Skeletal muscle tissue (tissue), 4 donors: ENCODE results near the gene CCL21. TPM values are rescaled to one million over a fixed set of nuclear protein-coding genes. Genes with fewer than 3 reads are reported as not detected.

Experiments used
- H3K27ac ChIP-seq: one replicate; pipeline ENCODE4 v1.7.0; 2013; ENCODE audit warnings: mild to moderate bottlenecking, low read depth, low read length, inconsistent platforms
- H3K27me3 ChIP-seq, 3 donors: one replicate each; pipeline ENCODE4 v1.7.0; 2013; ENCODE audit warnings: low read length in 3 of 3; ENCODE audit not compliant: control insufficient read depth in 3 of 3, insufficient read depth in 3 of 3
- H3K36me3 ChIP-seq, 3 donors: one replicate each; pipeline ENCODE4 v1.7.0; 2013; ENCODE audit warnings: low read length in 3 of 3; ENCODE audit not compliant: control insufficient read depth in 3 of 3, insufficient read depth in 3 of 3
- H3K4me1 ChIP-seq, 3 donors: one replicate each; pipeline ENCODE4 v1.7.0; 2013; ENCODE audit warnings: low read length in 3 of 3, mild to moderate bottlenecking in 3 of 3; ENCODE audit not compliant: control insufficient read depth in 3 of 3, insufficient read depth in 3 of 3
- H3K4me3 ChIP-seq, 3 donors: one replicate each; pipeline ENCODE4 v1.7.0; 2013; ENCODE audit warnings: low read length in 3 of 3
- H3K9ac ChIP-seq, 3 donors: one replicate each; pipeline ENCODE4 v1.7.0; 2013; ENCODE audit warnings: low read length in 3 of 3, mild to moderate bottlenecking in 3 of 3, moderate library complexity in 2 of 3, low read depth in 1 of 3
- H3K9me3 ChIP-seq, 3 donors: one replicate each; pipeline ENCODE4 v1.7.0; 2013; ENCODE audit warnings: low read length in 3 of 3; ENCODE audit not compliant: control insufficient read depth in 3 of 3
- total RNA-seq: library from RNA; depleted of rRNA; stranded (reverse); fragments of >200 nt; gene quantifications from one replicate; pipeline ENCODE4 v1.2.3, GENCODE V29; 2014
- donor health status: Osteomylitis.

CCL21 gene
- total RNA-seq, 1 donor from 2014 or later: 15.7 TPM

- Histone ChIP-seq H3K9me3 (no peaks in the 10 kb centered on the region), H3K9ac (no peak overlapping the region), H3K27ac (no peak overlapping the region), H3K27me3 (no peaks in the 10 kb centered on the region), H3K4me3 (no peak overlapping the region), H3K36me3 (no peaks in the 10 kb centered on the region), H3K4me1 (peaks cover 0 to 2% (median 0%) of the 10 kb centered on the region in 3 donors)
Measured at GRCh38 chr9:34709196-34709978, 549 bp downstream of the CCL21 start.

- no peaks in the 10 kb centered on the region for H3K9me3 ChIP-seq
- no peaks in the 10 kb centered on the region for H3K4me1 ChIP-seq
- no peaks in the 10 kb centered on the region for H3K27me3 ChIP-seq
- no peaks in the 10 kb centered on the region for H3K36me3 ChIP-seq
- no peak overlapping the region for H3K27ac ChIP-seq
- no peak overlapping the region for H3K9ac ChIP-seq
- H3K4me3 ChIP-seq: no peak overlapping the region
Measured at GRCh38 chr9:34707130-34707529, 2.8 kb downstream of the CCL21 start.

- peak overlapping the region; percentile 56 to 83 (median 81) for H3K4me3 ChIP-seq
- H3K27ac ChIP-seq: peak overlapping the region; percentile 54
- peak overlapping the region; percentile 59 to 72 (median 67) for H3K9ac ChIP-seq
Measured at GRCh38 chr9:34701769-34702736, 7.9 kb downstream of the CCL21 start.

GRCh38 chr9:34701023-34701768 is 8.7 kb downstream of the CCL21 start:
- peak overlapping the region; percentile 54 for H3K27ac ChIP-seq
- no peaks in the 10 kb centered on the region for H3K27me3 ChIP-seq
- H3K9ac ChIP-seq: peak overlapping the region in 2 of 3 donors; percentile 67 to 72
- H3K4me1 ChIP-seq: peaks cover 3 to 9% (median 6%) of the 10 kb centered on the region in 3 donors
- no peaks in the 10 kb centered on the region for H3K36me3 ChIP-seq
- H3K9me3 ChIP-seq: no peaks in the 10 kb centered on the region
- peak overlapping the region; percentile 56 to 83 (median 81) for H3K4me3 ChIP-seq

More at GRCh38 chr9:34701769-34702736, 7.9 kb downstream of the CCL21 start:
- no peaks in the 10 kb centered on the region for H3K27me3 ChIP-seq
- H3K4me1 ChIP-seq: peaks cover 3 to 9% (median 6%) of the 10 kb centered on the region in 3 donors
- no peaks in the 10 kb centered on the region for H3K9me3 ChIP-seq
- no peaks in the 10 kb centered on the region for H3K36me3 ChIP-seq

GRCh38 chr9:34694811-34695210 is 15.1 kb downstream of the CCL21 start:
- H3K4me3 ChIP-seq: no peak overlapping the region

GRCh38 chr9:34693560-34693959 is 16.4 kb downstream of the CCL21 start:
- Histone ChIP-seq H3K27ac (no peak overlapping the region), H3K4me1 (peaks cover 0 to 8% (median 4%) of the 10 kb centered on the region in 3 donors), H3K9ac (no peak overlapping the region), H3K36me3 (no peaks in the 10 kb centered on the region), H3K4me3 (no peak overlapping the region), H3K9me3 (no peaks in the 10 kb centered on the region), H3K27me3 (no peaks in the 10 kb centered on the region)

More at GRCh38 chr9:34694811-34695210, 15.1 kb downstream of the CCL21 start:
- H3K27ac ChIP-seq: no peak overlapping the region
- no peak overlapping the region for H3K9ac ChIP-seq
- H3K9me3 ChIP-seq: no peaks in the 10 kb centered on the region
- no peaks in the 10 kb centered on the region for H3K27me3 ChIP-seq
- peaks cover 0 to 8% (median 4%) of the 10 kb centered on the region in 3 donors for H3K4me1 ChIP-seq
- no peaks in the 10 kb centered on the region for H3K36me3 ChIP-seq

GRCh38 chr9:34691936-34692315 is 18.0 kb downstream of the CCL21 start:
- Histone ChIP-seq H3K9me3 (no peaks in the 10 kb centered on the region), H3K36me3 (no peaks in the 10 kb centered on the region), H3K27ac (no peak overlapping the region)

GRCh38 chr9:34690983-34691935 is 18.7 kb downstream of the CCL21 start, which contains the start of gene CCL19:
Gene CCL19 (minus strand): TSS chr9:34691276. CDS start chr9:34691139, 137 bp downstream.
- H3K36me3 ChIP-seq: no peaks in the 10 kb centered on the region
- no peak within 1 kb of the TSS for H3K27ac ChIP-seq
- H3K9ac ChIP-seq: no peak within 1 kb of the TSS
- H3K27me3 ChIP-seq: no peaks in the 10 kb centered on the region
- H3K9me3 ChIP-seq: no peaks in the 10 kb centered on the region
- H3K4me1 ChIP-seq: peaks cover 0 to 11% (median 4%) of the 10 kb centered on the region in 3 donors
- no peak within 1 kb of the TSS for H3K4me3 ChIP-seq

More at GRCh38 chr9:34691936-34692315, 18.0 kb downstream of the CCL21 start:
- Histone ChIP-seq H3K4me3 (no peak overlapping the region), H3K27me3 (no peaks in the 10 kb centered on the region), H3K9ac (no peak overlapping the region), H3K4me1 (peaks cover 0 to 8% (median 4%) of the 10 kb centered on the region in 3 donors)
